ENCODE results near the gene PSME1. TPM values are rescaled to one million over a fixed set of nuclear protein-coding genes. Genes with fewer than 3 reads are reported as not detected.
"Not testable (repeated sequence)": the region's sequence is repeated elsewhere in the genome, so short reads cannot be mapped to it uniquely, and the experiment has no call there.

Gene PSME1
- total RNA-seq, 6 experiments from 2014 or later: 81.7 to 119 (median 107) TPM

GRCh38 chr14:24103451-24103850, 32.5 kb upstream of the PSME1 start:
- 74% methylated on average over 6 of the region's 13 CpGs for WGBS (ENCODE audit: insufficient coverage, low coverage, low lambda C conversion rate, missing lambda C conversion rate)
- no peak for TF ChIP-seq POLR2A (IDR thresholded peaks at IDR 0.05)
- TF ChIP-seq, protein P1, sequence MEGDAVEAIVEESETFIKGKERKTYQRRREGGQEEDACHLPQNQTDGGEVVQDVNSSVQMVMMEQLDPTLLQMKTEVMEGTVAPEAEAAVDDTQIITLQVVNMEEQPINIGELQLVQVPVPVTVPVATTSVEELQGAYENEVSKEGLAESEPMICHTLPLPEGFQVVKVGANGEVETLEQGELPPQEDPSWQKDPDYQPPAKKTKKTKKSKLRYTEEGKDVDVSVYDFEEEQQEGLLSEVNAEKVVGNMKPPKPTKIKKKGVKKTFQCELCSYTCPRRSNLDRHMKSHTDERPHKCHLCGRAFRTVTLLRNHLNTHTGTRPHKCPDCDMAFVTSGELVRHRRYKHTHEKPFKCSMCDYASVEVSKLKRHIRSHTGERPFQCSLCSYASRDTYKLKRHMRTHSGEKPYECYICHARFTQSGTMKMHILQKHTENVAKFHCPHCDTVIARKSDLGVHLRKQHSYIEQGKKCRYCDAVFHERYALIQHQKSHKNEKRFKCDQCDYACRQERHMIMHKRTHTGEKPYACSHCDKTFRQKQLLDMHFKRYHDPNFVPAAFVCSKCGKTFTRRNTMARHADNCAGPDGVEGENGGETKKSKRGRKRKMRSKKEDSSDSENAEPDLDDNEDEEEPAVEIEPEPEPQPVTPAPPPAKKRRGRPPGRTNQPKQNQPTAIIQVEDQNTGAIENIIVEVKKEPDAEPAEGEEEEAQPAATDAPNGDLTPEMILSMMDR (IDR thresholded peaks at IDR 0.05): no peak
- H3K36me3 ChIP-seq: peaks cover 0 to 48% (median 10%) of the 10 kb centered on the region in 4 donors

DNA sequence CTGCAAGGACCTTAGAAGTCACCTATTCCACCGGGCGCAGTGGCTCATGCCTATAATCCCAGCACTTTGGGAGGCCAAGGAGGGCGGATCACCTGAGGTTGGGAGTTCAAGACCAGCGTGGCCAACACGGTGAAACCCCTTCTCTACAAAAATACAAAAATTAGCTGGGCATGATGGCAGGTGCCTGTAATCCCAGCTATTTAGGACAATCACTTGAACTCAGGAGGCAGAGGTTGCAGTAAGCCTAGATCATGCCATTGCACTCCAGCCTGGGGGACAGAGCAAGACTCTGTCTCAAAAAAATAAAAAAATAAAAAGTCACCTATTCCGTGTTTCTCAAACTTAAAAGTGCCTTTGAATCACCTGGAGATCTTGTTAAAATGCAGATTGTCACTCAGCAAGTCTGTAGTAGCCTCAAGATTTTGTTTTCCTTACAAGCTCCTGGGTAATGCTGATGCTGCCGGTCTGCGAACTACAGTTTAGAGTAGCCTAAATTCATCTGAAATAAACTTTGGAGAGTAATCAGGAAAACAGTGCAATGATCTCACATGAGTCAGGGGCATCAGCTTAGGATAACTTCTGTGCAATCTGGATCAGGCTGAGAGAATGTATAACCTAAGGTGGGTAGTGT, 30.3 kb upstream of the PSME1 start:
- H3K4me3 ChIP-seq; intact Hi-C loops (cut with DNase I); DNase-seq; H3K27me3 ChIP-seq; H3K9me3 ChIP-seq: not testable (repeated sequence)
- Histone ChIP-seq H3K36me3 (peaks cover 0 to 25% (median 4%) of the 10 kb centered on the region in 4 donors), H3K27ac (peak overlapping the region in 2 of 3 donors; percentile 19 to 73), H3K4me1 (peaks cover 0 to 91% (median 20%) of the 10 kb centered on the region in 4 donors)
- ATAC-seq: peak in 2 of 4 donors; percentile 4 to 19
- WGBS (ENCODE audit: insufficient coverage, low coverage, low lambda C conversion rate, missing lambda C conversion rate): 39% methylated on average over 6 of the region's 8 CpGs

More at GRCh38 chr14:24103451-24103850, 32.5 kb upstream of the PSME1 start:
- intact Hi-C loops (cut with DNase I): no loop called here
- H3K9me3 ChIP-seq: no peaks in the 10 kb centered on the region
- ATAC-seq: peak in 1 of 4 donors; percentile 4
- DNase-seq: no peak
- H3K27me3 ChIP-seq: no peaks in the 10 kb centered on the region
- H3K4me1 ChIP-seq: peaks cover 0 to 94% (median 21%) of the 10 kb centered on the region in 4 donors
- no peak overlapping the region for H3K4me3 ChIP-seq
- H3K27ac ChIP-seq: peak overlapping the region in 1 of 3 donors; percentile 39

- 48% methylated on average over 4 of the region's 4 CpGs for WGBS (ENCODE audit: insufficient coverage, low coverage, low lambda C conversion rate, missing lambda C conversion rate)
Measured at GRCh38 chr14:24106672-24107271, 29.2 kb upstream of the PSME1 start.

GRCh38 chr14:24108336-24108874, 27.6 kb upstream of the PSME1 start:
- Histone ChIP-seq H3K9me3 (no peaks in the 10 kb centered on the region), H3K27me3 (no peaks in the 10 kb centered on the region), H3K4me1 (peaks cover 0 to 71% (median 22%) of the 10 kb centered on the region in 4 donors), H3K27ac (peak overlapping the region in 1 of 3 donors; percentile 61), H3K4me3 (no peak overlapping the region), H3K36me3 (peaks cover 0 to 8% (median 1%) of the 10 kb centered on the region in 4 donors)
- no peak for TF ChIP-seq POLR2A (IDR thresholded peaks at IDR 0.05)
- TF ChIP-seq, protein P1 (IDR thresholded peaks at IDR 0.05): no peak
- intact Hi-C loops (cut with DNase I): no loop called here
- 39% methylated on average over 5 of the region's 5 CpGs for WGBS (ENCODE audit: insufficient coverage, low coverage, low lambda C conversion rate, missing lambda C conversion rate)
- no peak for ATAC-seq
- DNase-seq: no peak

More at GRCh38 chr14:24106672-24107271, 29.2 kb upstream of the PSME1 start:
- peaks cover 0 to 84% (median 23%) of the 10 kb centered on the region in 4 donors for H3K4me1 ChIP-seq
- H3K27ac ChIP-seq: peak overlapping the region in 1 of 3 donors; percentile 73
- no peak overlapping the region for H3K4me3 ChIP-seq
- no peak for ATAC-seq
- H3K9me3 ChIP-seq: no peaks in the 10 kb centered on the region
- no peak for DNase-seq
- peaks cover 0 to 21% (median 4%) of the 10 kb centered on the region in 4 donors for H3K36me3 ChIP-seq
- intact Hi-C loops (cut with DNase I): no loop called here
- TF ChIP-seq, protein P1 (IDR thresholded peaks at IDR 0.05): no peak
- TF ChIP-seq POLR2A (IDR thresholded peaks at IDR 0.05): no peak
- no peaks in the 10 kb centered on the region for H3K27me3 ChIP-seq

- Histone ChIP-seq H3K36me3 (no peaks in the 10 kb centered on the region), H3K27me3 (no peaks in the 10 kb centered on the region), H3K9me3 (no peaks in the 10 kb centered on the region), H3K4me3 (no peak overlapping the region), H3K4me1 (peaks cover 0 to 61% (median 18%) of the 10 kb centered on the region in 4 donors), H3K27ac (no peak overlapping the region)
- ATAC-seq (no peak), DNase-seq (no peak)
- TF ChIP-seq, protein P1 (IDR thresholded peaks at IDR 0.05): no peak
- TF ChIP-seq POLR2A (IDR thresholded peaks at IDR 0.05): no peak
- intact Hi-C loops (cut with DNase I): no loop called here
- WGBS (ENCODE audit: insufficient coverage, low coverage, low lambda C conversion rate, missing lambda C conversion rate): 76% methylated on average over 9 of the region's 9 CpGs
Measured at GRCh38 chr14:24110060-24110459, 25.9 kb upstream of the PSME1 start.
